ENCODE results near the gene POU2F3.
"Not testable (repeated sequence)": the region's sequence is repeated elsewhere in the genome, so short reads cannot be mapped to it uniquely, and the experiment has no call there.

POU2F3 gene

DNA sequence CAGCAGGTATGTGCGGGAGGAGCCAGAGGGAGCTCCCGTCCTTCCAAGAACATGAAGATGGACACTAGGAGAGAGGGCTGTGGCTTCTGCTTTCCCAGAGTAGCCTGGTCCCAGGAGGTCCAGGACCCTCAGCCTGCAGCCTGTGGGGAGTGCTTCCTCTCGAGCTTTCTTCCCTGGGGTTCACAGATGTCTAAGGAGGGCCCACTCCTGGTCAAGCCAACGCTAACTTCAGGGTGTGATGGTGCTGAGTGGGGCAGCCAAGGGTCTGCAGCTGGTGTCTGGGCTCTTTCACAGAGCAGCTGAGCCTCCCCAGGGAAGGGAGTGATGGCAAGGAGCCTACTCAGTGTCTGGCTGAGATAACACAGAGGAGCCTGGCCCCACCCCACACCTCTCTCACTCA, 3.3 kb downstream of the POU2F3 start:
- Mint-ChIP-seq H3K27ac (no peak overlapping the region), H3K27me3 (ENCODE audit: low read depth) (peaks cover 84% of the 10 kb centered on the region), H3K4me3 (no peak overlapping the region), H3K36me3 (ENCODE audit: low read depth) (peaks cover 2% of the 10 kb centered on the region), H3K4me1 (ENCODE audit: low read depth) (peaks cover 26% of the 10 kb centered on the region), H3K9me3 (no peaks in the 10 kb centered on the region)
- no peak for DNase-seq (ENCODE audit: low spot score)

GRCh38 chr11:120244476-120245365, 4.8 kb downstream of the POU2F3 start:
- Mint-ChIP-seq H3K27ac (no peak overlapping the region), H3K27me3 (ENCODE audit: low read depth) (peaks cover 73% of the 10 kb centered on the region), H3K9me3 (no peaks in the 10 kb centered on the region)

GRCh38 chr11:120245434-120245833, 5.5 kb downstream of the POU2F3 start:
- H3K4me3 Mint-ChIP-seq = no peak overlapping the region
- peaks cover 75% of the 10 kb centered on the region for H3K27me3 Mint-ChIP-seq (ENCODE audit: low read depth)
- H3K36me3 Mint-ChIP-seq (ENCODE audit: low read depth) = peaks cover 6% of the 10 kb centered on the region
- no peak overlapping the region for H3K27ac Mint-ChIP-seq
- no peak for DNase-seq (ENCODE audit: low spot score)
- peaks cover 46% of the 10 kb centered on the region for H3K4me1 Mint-ChIP-seq (ENCODE audit: low read depth)
- no peaks in the 10 kb centered on the region for H3K9me3 Mint-ChIP-seq

More at GRCh38 chr11:120244476-120245365, 4.8 kb downstream of the POU2F3 start:
- Mint-ChIP-seq H3K36me3 (ENCODE audit: low read depth) (peaks cover 2% of the 10 kb centered on the region), H3K4me3 (peak overlapping the region; percentile 21), H3K4me1 (ENCODE audit: low read depth) (peaks cover 41% of the 10 kb centered on the region)
- no peak for DNase-seq (ENCODE audit: low spot score)

DNA sequence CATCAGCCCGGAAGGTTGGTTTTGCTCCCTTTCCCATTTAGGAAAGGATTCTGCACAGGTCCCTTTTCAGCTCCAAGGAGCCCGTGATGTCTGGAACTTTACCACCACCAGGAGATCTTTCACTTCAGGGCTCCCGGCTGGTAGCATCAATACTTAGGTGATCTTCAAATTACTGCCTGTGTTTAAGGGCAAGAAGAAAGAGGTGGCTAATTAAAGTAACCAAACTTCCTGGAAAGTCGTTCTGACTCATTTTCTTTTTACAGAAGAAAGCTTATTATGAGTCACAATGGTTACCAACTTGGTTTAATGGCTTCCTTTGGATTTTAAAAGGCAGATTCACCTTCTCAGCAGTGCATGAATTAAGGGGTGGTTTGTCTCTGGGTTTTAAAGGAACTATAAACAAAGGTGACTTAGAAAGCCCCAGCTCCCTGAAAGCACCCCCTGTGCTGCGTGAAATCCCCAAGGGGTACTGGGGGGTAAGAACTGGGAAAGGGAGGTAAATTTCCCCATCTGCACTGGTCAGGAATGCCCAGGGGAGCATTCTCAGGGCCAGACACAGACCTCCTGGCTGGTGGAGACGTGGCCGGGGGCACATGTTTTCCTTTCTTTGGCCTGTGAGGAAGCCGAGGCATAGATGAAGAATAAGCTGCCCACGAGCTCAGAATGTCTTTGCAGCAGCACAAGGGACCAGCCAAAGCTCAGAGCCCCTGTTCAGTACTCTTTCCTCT, 8.8 kb downstream of the POU2F3 start:
- H3K36me3 Mint-ChIP-seq (ENCODE audit: low read depth) = peaks cover 6% of the 10 kb centered on the region
- no peaks in the 10 kb centered on the region for H3K9me3 Mint-ChIP-seq
- H3K4me3 Mint-ChIP-seq = peak overlapping the region; percentile 75
- H3K27me3 Mint-ChIP-seq (ENCODE audit: low read depth) = peaks cover 71% of the 10 kb centered on the region
- peak overlapping the region; percentile 26 for H3K27ac Mint-ChIP-seq
- H3K4me1 Mint-ChIP-seq (ENCODE audit: low read depth) = peaks cover 46% of the 10 kb centered on the region
- DNase-seq (ENCODE audit: low spot score) = peak; percentile 23

DNA sequence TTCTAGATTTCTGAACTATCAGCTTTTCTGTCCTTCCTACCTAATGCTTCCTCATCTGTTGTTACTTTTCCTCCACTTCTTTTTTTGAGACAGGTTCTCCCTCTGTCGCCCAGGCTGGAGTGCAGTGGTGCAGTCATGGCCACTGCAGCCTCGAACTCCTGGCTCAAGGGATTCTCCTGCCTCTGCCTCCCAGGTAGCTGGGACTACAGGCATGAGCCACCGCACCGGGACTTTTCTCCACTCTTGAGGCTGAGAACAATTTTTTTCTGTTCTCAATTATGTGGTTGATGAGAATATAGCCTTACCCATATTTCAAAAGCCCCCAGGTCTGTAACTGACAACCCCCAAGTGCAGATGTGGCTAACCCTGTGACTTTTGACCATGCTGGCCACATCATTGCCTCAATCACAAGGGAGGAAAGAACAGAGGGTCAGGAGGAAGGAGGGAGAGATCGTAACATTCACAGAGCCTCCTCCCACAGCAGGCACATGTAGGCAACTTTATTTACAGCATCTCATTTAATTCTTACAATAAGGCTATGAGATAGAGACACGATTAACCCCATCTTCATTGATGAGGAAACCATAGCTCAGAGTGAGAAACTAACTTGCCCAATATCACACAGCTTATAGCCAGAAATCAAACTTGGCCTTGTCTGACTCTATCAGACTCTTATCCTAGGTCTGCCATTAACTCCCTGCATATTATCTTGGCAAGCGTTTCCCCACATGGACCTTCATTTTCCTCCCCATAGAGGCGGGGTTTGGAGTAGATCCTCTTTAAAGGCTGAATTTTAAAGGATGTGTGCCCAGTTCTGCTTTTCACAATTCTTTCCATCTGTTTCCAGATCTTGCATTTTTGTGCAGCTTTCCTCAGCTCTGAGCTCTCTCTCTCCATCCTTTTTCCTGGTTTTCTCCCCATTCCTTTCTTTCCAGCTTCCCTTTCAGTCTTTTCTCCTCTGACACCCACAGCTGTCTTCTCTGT, 9.6 kb downstream of the POU2F3 start:
- peaks cover 6% of the 10 kb centered on the region for H3K36me3 Mint-ChIP-seq (ENCODE audit: low read depth)
- peak overlapping the region; percentile 75 for H3K4me3 Mint-ChIP-seq
- peaks cover 71% of the 10 kb centered on the region for H3K27me3 Mint-ChIP-seq (ENCODE audit: low read depth)
- H3K9me3 Mint-ChIP-seq = no peaks in the 10 kb centered on the region
- peaks cover 43% of the 10 kb centered on the region for H3K4me1 Mint-ChIP-seq (ENCODE audit: low read depth)
- H3K27ac Mint-ChIP-seq = peak overlapping the region; percentile 10
- DNase-seq (ENCODE audit: low spot score) = no peak

GRCh38 chr11:120253377-120253776, 13.4 kb downstream of the POU2F3 start:
- Mint-ChIP-seq H3K4me1 (ENCODE audit: low read depth) (peaks cover 18% of the 10 kb centered on the region), H3K27me3 (ENCODE audit: low read depth) (peaks cover 73% of the 10 kb centered on the region)
- not testable (repeated sequence) for DNase-seq (ENCODE audit: low spot score); H3K36me3 Mint-ChIP-seq (ENCODE audit: low read depth); H3K4me3 Mint-ChIP-seq; H3K27ac Mint-ChIP-seq; H3K9me3 Mint-ChIP-seq

GRCh38 chr11:120254788-120255518, 15.0 kb downstream of the POU2F3 start:
- Mint-ChIP-seq H3K9me3 (no peaks in the 10 kb centered on the region), H3K36me3 (ENCODE audit: low read depth) (peaks cover 3% of the 10 kb centered on the region), H3K27ac (no peak overlapping the region), H3K4me3 (no peak overlapping the region), H3K4me1 (ENCODE audit: low read depth) (peaks cover 3% of the 10 kb centered on the region), H3K27me3 (ENCODE audit: low read depth) (peaks cover 80% of the 10 kb centered on the region)
- DNase-seq (ENCODE audit: low spot score) = no peak

DNA sequence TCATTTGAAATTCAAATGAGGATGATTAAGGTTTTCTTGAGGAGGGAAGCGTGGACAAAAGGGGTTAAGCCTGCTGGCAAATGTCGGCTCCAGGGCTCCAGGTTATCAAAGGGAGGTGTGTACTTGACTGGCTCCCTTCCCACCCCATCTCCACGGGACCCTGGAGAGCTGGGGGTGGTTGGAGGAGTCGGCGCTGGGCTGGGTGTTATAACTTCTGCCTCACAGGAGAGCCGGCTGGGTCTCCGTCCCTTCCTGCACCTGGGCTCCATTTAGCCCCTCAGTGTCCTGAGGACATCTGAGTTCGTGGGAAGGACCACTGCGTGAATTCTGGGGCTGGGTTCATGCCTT, 15.6 kb downstream of the POU2F3 start:
- no peak for DNase-seq (ENCODE audit: low spot score)
- no peaks in the 10 kb centered on the region for H3K9me3 Mint-ChIP-seq
- H3K4me1 Mint-ChIP-seq (ENCODE audit: low read depth) = no peaks in the 10 kb centered on the region
- no peaks in the 10 kb centered on the region for H3K36me3 Mint-ChIP-seq (ENCODE audit: low read depth)
- H3K27ac Mint-ChIP-seq = no peak overlapping the region
- H3K4me3 Mint-ChIP-seq = no peak overlapping the region
- peaks cover 77% of the 10 kb centered on the region for H3K27me3 Mint-ChIP-seq (ENCODE audit: low read depth)

- Mint-ChIP-seq H3K27ac (no peak overlapping the region), H3K27me3 (ENCODE audit: low read depth) (peaks cover 78% of the 10 kb centered on the region), H3K36me3 (ENCODE audit: low read depth) (no peaks in the 10 kb centered on the region), H3K4me3 (no peak overlapping the region), H3K9me3 (no peaks in the 10 kb centered on the region), H3K4me1 (ENCODE audit: low read depth) (no peaks in the 10 kb centered on the region)
- DNase-seq (ENCODE audit: low spot score) = no peak
These were observed 16.2 kb downstream of the POU2F3 start for GRCh38 chr11:120256178-120256577.

DNA sequence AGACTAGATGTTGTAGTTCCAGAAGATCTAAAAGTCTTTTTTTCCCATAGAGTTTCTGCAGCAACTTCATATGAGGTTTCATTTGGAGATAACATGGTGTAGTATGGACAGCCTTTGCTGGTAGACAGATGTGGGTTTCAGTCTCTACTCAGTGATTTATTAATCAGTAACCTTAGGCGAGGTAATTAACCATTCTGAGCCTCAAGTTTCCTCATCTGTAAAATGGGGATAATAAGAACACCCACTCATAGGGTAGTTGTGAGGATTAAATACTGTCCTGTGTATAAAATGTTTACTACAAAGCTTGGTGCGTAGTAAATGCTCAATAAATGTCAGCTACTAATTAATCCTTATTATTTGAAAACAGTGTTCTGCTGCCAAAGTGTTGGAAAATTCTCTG, 16.8 kb downstream of the POU2F3 start:
- Mint-ChIP-seq H3K36me3 (ENCODE audit: low read depth) (no peaks in the 10 kb centered on the region), H3K9me3 (no peaks in the 10 kb centered on the region), H3K4me1 (ENCODE audit: low read depth) (no peaks in the 10 kb centered on the region), H3K4me3 (no peak overlapping the region), H3K27ac (no peak overlapping the region), H3K27me3 (ENCODE audit: low read depth) (peaks cover 81% of the 10 kb centered on the region)
- DNase-seq (ENCODE audit: low spot score) = no peak

DNA sequence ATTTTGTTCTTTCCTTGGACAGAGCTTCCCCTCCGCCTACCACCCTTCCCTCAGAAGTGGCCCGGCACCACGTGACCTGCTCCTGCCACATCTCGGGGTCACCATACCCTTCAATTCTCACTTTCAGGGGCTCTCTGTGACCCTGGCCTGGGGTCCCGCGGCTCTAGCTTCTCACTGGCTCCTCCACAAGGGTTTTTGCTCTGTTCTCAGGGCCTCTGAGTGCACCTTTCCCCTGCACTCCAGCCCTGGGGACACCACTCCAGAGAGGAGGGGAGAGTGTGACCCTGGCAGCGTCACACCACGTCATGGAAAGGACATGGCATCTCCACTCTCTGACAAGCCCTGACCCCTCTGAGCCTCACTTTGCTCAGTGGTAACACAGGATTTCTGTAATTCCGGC, 17.4 kb downstream of the POU2F3 start:
- Mint-ChIP-seq H3K36me3 (ENCODE audit: low read depth) (no peaks in the 10 kb centered on the region), H3K9me3 (no peaks in the 10 kb centered on the region), H3K27me3 (ENCODE audit: low read depth) (peaks cover 77% of the 10 kb centered on the region), H3K4me1 (ENCODE audit: low read depth) (no peaks in the 10 kb centered on the region), H3K4me3 (no peak overlapping the region), H3K27ac (no peak overlapping the region)
- no peak for DNase-seq (ENCODE audit: low spot score)

DNA sequence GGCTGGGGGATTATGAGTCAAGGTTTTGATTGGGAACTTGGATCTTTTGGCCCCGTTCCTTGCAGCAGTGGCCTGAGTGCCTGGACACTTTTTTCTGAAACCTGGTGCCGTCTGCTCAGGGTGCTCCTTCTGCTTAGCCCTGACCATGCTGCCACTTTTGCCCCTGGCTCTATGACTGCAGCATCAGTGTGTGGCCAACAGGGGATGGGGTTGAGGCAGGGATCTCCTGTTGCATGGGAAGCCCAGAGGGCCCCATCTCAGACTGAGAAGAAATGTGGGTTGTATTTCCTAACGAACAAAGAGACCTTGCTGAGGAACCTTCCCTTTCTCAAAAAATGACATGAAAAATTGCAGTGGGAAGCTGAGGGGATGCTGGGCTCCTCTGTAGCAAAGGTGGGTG, 18.7 kb downstream of the POU2F3 start:
- Mint-ChIP-seq H3K4me1 (ENCODE audit: low read depth) (no peaks in the 10 kb centered on the region), H3K36me3 (ENCODE audit: low read depth) (no peaks in the 10 kb centered on the region), H3K27ac (no peak overlapping the region), H3K27me3 (ENCODE audit: low read depth) (peaks cover 76% of the 10 kb centered on the region), H3K9me3 (no peaks in the 10 kb centered on the region), H3K4me3 (no peak overlapping the region)
- no peak for DNase-seq (ENCODE audit: low spot score)

DNA sequence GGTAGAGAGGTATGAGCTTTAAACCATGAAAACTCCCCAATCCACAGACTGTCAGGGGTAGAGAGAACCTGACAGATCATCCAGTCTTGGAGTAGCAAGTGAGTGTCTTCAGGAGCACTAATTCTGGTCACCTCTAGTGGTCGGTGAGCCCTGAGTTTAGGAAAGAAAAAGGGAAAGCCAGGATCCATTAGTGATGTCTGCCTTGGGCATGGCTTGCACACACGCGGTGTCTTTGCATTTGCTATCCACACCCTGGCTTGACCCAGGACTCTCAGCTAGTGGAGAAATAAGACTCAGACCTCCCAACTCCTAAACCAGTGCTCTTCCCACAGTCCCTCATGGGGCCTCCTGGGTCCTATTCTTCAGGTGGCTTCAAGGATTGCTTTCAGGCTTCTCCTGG, 19.3 kb downstream of the POU2F3 start:
- peaks cover 73% of the 10 kb centered on the region for H3K27me3 Mint-ChIP-seq (ENCODE audit: low read depth)
- H3K36me3 Mint-ChIP-seq (ENCODE audit: low read depth) = no peaks in the 10 kb centered on the region
- no peaks in the 10 kb centered on the region for H3K9me3 Mint-ChIP-seq
- no peaks in the 10 kb centered on the region for H3K4me1 Mint-ChIP-seq (ENCODE audit: low read depth)
- DNase-seq (ENCODE audit: low spot score) = no peak
- no peak overlapping the region for H3K27ac Mint-ChIP-seq
- H3K4me3 Mint-ChIP-seq = no peak overlapping the region
